Fibroblast of villous mesenchyme (primary cell): Measurements from ENCODE around the gene RPS21. TPM values are rescaled to one million over a fixed set of nuclear protein-coding genes. Genes with fewer than 3 reads are reported as not detected.

Experiments
- DNase-seq: peaks from one replicate; pipeline ENCODE4 v3.0.0-alpha.2; 2010; ENCODE audit warnings: low read depth
- H3K4me3 ChIP-seq: 2 replicates; pipeline ENCODE4 v1.5.1; 2011; ENCODE audit warnings: low read depth, mild to moderate bottlenecking, low read length
- total RNA-seq: library from RNA; depleted of rRNA; stranded (reverse); fragments of >200 nt; gene quantifications from 2 replicates; pipeline ENCODE4 v1.2.3, GENCODE V29; 2012
- TF ChIP-seq, protein P1 (sequence below): IDR thresholded peaks from 2 replicates; pipeline ENCODE4 v1.5.1; 2012; ENCODE audit warnings: low read depth, mild to moderate bottlenecking, low read length; ENCODE audit not compliant: insufficient read depth

Gene RPS21
- total RNA-seq, 1 donor = 457 TPM

DNA sequence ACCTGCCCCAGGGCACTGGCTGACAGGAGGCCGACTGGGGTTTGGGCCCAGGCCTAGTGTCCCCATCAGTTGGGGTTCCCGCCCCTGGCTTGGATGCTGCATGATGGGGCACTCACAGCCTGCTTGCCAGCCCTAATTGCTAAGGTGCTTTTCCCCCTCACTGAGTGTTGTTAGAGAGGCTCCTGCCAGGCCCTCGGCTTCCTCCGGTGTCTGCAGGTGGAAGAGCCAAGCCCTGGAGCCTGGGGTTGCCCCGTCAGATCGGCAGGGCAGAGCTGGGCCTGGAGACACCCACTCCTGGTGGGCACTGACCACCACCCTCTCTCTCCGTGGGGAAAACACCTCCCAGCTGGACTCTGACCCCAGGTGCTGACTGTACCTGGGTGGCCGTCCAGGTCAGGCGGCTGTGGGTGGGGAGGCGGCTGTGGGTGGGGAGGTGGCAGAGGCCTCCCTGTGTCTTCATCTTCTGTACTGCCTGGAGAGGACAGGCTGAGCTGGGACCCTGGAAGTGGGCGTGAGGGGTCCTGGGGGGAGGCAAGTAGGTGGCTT, 26.2 kb downstream of the RPS21 start:
- no peak for DNase-seq
- TF ChIP-seq, protein P1, sequence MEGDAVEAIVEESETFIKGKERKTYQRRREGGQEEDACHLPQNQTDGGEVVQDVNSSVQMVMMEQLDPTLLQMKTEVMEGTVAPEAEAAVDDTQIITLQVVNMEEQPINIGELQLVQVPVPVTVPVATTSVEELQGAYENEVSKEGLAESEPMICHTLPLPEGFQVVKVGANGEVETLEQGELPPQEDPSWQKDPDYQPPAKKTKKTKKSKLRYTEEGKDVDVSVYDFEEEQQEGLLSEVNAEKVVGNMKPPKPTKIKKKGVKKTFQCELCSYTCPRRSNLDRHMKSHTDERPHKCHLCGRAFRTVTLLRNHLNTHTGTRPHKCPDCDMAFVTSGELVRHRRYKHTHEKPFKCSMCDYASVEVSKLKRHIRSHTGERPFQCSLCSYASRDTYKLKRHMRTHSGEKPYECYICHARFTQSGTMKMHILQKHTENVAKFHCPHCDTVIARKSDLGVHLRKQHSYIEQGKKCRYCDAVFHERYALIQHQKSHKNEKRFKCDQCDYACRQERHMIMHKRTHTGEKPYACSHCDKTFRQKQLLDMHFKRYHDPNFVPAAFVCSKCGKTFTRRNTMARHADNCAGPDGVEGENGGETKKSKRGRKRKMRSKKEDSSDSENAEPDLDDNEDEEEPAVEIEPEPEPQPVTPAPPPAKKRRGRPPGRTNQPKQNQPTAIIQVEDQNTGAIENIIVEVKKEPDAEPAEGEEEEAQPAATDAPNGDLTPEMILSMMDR = no peak
- H3K4me3 ChIP-seq = no peak overlapping the region

DNA sequence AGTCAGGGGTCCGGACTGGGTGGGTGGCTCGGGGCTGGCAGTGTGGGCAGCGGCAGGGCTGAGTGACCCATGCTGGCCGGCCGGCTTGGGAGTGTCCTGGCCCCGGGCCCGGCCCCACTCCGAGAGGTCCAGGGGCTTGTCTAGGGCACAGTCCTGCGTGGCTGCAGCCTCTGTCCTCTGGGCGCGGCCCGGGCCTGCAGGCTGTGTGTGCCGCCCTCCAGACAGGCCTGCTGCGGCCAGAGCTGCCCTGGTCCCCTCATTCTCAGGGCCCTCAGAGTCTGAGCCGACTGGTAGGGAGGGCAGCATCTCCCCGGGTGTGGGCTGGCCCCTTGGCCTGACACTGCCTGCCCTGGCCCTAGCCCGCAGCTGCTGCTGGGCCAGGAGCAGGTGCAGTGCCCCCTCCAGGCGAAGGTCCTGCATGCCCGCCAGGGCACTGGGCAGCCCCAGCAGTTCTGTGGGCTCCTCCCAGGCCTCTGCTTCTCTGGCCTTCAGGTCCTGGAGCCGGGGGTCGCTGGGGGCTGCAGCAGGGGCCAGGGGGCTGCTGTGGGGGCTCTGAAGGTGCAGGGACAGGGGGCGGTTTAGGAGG, 27.1 kb downstream of the RPS21 start:
- H3K4me3 ChIP-seq = no peak overlapping the region
- no peak for DNase-seq
- TF ChIP-seq, protein P1 = no peak

DNA sequence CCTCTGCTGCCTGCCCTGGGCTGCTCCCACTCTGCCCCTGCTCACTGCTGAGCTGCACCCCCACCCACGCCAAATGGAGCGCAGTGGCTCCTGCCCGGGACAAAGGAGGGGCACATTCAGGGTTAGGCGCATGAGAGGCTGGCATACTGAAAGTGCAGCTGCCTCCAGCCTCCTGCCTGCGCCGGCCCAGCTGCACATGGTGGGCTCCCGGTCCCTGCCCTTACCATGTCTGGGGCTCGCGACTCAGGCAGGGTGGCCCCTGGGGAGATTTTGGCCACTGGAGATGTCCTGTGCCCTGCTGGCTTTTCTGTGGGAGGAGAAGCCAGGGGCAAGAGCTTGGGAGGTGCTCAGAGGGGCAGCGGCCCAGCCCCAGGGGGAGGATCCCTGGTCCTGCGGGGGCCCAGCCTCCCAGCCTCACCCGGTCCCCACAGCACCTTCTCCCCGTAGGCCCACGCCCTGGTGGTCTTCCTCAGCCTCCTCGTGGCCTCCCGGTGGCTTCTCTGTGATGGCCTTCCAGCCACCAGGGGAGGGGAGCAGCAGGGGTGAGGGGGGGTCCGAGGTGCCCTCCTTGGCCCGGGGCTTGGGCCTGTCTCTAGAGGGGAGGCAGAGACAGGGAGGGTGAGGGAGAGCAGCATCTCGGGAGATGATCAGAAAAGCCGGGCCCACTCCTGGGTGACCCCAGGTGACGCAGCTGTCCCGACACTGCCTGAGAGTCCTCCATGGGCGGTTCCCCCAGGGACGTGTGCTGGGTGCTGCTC, 28.6 kb downstream of the RPS21 start:
- no peak overlapping the region for H3K4me3 ChIP-seq
- DNase-seq = no peak
- TF ChIP-seq, protein P1 = no peak

DNA sequence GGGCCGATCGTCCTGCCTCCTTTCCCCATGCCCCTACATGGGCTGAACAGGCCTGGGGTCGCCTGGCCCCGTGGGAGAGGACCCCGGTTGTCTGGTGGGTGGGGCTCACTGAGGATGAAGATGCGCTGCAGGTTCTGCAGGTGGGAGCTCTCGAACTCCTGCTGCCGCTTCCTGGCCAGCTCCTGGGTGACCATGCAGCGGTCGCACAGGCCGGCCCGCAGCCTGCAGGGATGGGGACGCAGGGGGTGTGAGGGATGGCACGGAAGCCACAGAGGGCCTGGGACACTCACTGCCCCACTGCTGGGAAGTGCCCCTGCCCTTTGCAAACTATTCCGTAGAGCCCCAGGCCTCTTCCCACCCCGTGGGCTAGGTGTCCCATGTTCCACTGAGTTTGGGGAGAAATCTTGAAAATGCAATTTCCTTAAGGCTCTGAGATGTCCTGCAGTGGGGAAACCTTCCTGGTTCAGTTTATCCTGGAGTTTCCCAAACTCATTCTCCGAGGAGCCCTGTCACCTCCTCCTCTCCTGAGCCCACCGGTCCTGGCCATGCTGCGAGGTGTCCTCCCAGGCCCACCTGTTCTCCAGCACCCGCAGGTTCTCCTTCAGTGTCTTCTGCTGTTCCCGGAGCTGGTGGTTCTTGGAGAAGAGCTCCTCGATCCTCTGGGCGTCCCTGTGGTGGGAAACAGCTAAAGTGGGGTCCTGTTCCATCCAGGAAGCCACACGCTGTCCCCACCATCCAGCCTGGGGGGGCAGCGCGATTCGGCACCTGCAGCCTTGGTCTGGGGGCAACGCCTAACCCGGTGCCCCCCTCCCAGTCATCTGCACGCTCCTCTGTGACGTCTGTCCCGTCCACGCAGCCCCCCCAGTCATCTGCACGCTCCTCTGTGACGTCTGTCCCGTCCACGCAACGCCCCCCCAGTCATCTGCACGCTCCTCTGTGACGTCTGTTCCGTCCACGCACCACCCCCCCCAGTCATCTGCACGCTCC, 30.0 kb downstream of the RPS21 start:
- DNase-seq = no peak
- H3K4me3 ChIP-seq = no peak overlapping the region
- TF ChIP-seq, protein P1 = no peak

DNA sequence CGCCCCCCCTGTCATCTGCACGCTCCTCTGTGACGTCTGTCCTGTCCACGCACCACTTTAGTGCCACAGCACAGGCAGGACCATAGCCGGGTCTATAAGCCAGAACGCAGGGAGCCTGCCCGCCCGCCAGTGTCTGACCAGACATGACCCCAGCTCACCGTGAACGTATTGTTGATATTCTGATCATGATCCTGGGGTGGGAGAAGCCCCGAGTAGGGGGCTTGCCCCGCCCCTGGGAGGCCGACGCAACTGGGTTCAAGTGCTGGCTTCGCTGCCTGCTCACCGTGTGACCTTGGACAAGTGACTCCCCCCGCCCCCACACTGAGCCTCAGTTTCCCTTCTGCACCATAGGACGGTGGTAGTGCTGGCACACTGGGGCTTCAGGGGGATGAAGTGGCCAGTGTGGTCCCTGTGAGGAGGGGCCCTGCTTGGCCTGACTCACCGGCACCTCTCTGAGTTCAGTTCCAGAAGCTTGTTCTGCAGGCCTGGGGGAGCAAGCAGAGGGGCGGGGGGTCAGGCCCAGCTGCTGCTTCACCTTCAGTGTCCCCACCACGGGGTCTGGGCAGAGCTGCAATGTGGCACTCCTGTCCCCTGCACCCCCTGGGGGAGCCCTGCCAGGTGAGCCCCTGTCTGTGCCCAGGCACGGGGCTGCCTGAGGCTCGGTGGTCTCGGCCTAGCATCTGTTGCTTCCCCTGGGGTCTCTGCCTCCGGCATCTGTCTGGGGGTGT, 31.2 kb downstream of the RPS21 start:
- TF ChIP-seq, protein P1 = no peak
- DNase-seq = no peak
- no peak overlapping the region for H3K4me3 ChIP-seq
